ENCODE measurements around the gene FAM193B. TPM values are rescaled to one million over a fixed set of nuclear protein-coding genes. Genes with fewer than 3 reads are reported as not detected.
"Not testable (repeated sequence)": the region's sequence is repeated elsewhere in the genome, so short reads cannot be mapped to it uniquely, and the experiment has no call there.

Gene FAM193B
- total RNA-seq, 1 donor from 2014 or later: 72.4 TPM

- H3K27me3 ChIP-seq: no peaks in the 10 kb centered on the region
- peaks cover 0 to 57% of the 10 kb centered on the region in 2 donors for H3K36me3 ChIP-seq
- no peak overlapping the region for H3K27ac ChIP-seq
- TF ChIP-seq POLR2AphosphoS5 (IDR thresholded peaks at IDR 0.05; ENCODE audit: insufficient read depth in 1 of 2, low read depth in 1 of 2) (no peak), POLR2A (IDR thresholded peaks at IDR 0.05) (no peak), CTCF (IDR thresholded peaks at IDR 0.05) (no peak)
- no peak for DNase-seq (ENCODE audit: extremely low spot score in 2 of 2)
- peaks cover 42% of the 10 kb centered on the region for H3K4me1 ChIP-seq
- no peaks in the 10 kb centered on the region for H3K9me3 ChIP-seq
- intact Hi-C loops (cut with DNase I): no loop called here
- H3K4me3 ChIP-seq: no peak overlapping the region
These were observed 19.2 kb downstream of the FAM193B start for GRCh38 chr5:177535125-177535524.

DNA sequence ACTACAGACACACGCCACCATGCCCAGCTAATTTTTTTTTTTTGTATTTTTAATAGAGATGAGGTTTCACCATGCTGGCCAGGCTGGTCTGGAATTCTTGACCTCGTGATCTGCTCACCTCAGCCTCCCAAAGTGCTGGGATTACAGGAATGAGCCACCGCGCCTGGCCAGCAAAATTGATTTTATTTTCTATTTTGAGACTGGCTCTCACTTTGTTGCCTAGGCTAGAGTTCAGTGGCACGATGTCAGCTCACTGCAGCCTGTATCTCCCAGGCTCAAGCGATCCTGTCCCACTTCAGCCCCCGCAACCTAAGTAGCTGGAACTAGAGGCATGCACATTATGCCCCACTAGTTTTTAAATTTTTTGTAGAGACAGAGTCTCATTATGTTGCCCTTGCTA lies 19.9 kb downstream of the FAM193B start:
- DNase-seq (ENCODE audit: extremely low spot score in 2 of 2); intact Hi-C loops (cut with DNase I); H3K27me3 ChIP-seq; H3K27ac ChIP-seq; H3K9me3 ChIP-seq; H3K4me3 ChIP-seq: not testable (repeated sequence)
- peaks cover 0 to 64% of the 10 kb centered on the region in 2 donors for H3K36me3 ChIP-seq
- peaks cover 42% of the 10 kb centered on the region for H3K4me1 ChIP-seq

DNA sequence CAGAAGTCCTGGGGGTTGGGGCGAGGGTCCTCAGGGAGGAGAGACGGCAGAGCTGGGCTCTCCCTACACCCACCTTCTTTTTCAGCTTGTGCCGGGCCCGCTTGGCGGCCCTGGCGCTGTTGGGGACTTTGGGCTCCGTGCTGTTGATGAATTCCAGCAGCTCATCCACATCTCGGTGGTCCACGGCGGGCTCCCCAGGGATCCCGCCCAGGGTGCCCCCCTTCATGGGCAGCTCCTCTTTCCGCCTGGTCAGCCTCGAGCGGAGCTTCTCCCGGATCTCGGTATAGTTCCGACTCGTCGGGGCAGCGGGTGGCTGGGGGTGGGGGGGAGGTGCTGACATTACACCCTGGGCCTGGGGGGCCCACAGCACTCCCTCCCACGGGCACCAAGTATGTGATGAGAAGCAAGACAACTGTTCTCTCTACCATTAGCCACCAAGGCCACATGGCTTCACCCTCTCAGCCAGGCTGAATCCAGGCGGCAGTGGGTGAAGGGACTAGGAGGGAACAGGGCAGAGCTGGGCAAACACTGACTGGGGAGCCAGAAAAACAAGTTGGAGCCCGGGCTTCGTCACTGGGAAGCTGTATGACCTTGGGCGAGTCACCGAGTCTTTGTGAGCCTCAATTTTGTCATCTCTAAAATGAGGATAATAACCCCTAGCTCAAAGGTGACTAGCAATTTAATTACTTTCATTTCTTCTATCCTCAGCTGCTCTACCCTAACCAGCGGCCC lies 23.0 kb downstream of the FAM193B start:
- Histone ChIP-seq H3K4me3 (no peak overlapping the region), H3K27ac (no peak overlapping the region), H3K4me1 (peaks cover 13% of the 10 kb centered on the region), H3K9me3 (no peaks in the 10 kb centered on the region), H3K27me3 (no peaks in the 10 kb centered on the region), H3K36me3 (peaks cover 0 to 71% of the 10 kb centered on the region in 2 donors)
- intact Hi-C loops (cut with DNase I): no loop called here
- TF ChIP-seq CTCF (IDR thresholded peaks at IDR 0.05) (no peak), POLR2AphosphoS5 (IDR thresholded peaks at IDR 0.05; ENCODE audit: insufficient read depth in 1 of 2, low read depth in 1 of 2) (no peak), POLR2A (IDR thresholded peaks at IDR 0.05) (no peak)
- DNase-seq (ENCODE audit: extremely low spot score in 2 of 2): no peak

DNA sequence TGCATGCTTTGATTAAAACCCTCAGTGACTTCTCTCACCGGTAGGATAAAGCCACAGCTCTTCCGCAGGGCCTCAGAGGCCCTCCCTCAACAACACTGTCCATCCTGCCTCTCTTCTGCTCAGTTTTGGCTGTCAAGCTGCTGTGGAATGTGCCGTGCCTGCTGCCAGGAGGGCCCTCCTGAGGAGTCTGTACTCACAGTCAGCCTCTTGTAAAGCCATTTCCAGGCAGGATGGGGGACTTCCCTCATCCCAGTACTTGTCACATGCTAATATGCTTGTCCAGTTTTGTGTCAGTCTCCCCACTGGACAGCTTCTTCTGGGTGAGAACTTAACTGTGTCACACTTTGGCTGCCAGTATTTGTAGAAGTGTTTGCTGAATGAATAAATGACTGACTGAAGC lies 23.7 kb downstream of the FAM193B start:
- TF ChIP-seq CTCF (IDR thresholded peaks at IDR 0.05) (no peak), POLR2AphosphoS5 (IDR thresholded peaks at IDR 0.05; ENCODE audit: insufficient read depth in 1 of 2, low read depth in 1 of 2) (no peak), POLR2A (IDR thresholded peaks at IDR 0.05) (no peak)
- Histone ChIP-seq H3K4me3 (no peak overlapping the region), H3K9me3 (no peaks in the 10 kb centered on the region), H3K27ac (no peak overlapping the region), H3K27me3 (no peaks in the 10 kb centered on the region), H3K36me3 (peaks cover 0 to 73% of the 10 kb centered on the region in 2 donors), H3K4me1 (peaks cover 9% of the 10 kb centered on the region)
- intact Hi-C loops (cut with DNase I): no loop called here
- no peak for DNase-seq (ENCODE audit: extremely low spot score in 2 of 2)

- H3K4me3 ChIP-seq: no peak overlapping the region
- peaks cover 9% of the 10 kb centered on the region for H3K4me1 ChIP-seq
- no peak overlapping the region for H3K27ac ChIP-seq
- no peaks in the 10 kb centered on the region for H3K27me3 ChIP-seq
- TF ChIP-seq POLR2A (IDR thresholded peaks at IDR 0.05) (no peak), POLR2AphosphoS5 (IDR thresholded peaks at IDR 0.05; ENCODE audit: insufficient read depth in 1 of 2, low read depth in 1 of 2) (no peak), CTCF (IDR thresholded peaks at IDR 0.05) (no peak)
- no peak for DNase-seq (ENCODE audit: extremely low spot score in 2 of 2)
- H3K9me3 ChIP-seq: no peaks in the 10 kb centered on the region
- intact Hi-C loops (cut with DNase I): no loop called here
- H3K36me3 ChIP-seq: peaks cover 0 to 74% of the 10 kb centered on the region in 2 donors
These were observed 24.8 kb downstream of the FAM193B start for GRCh38 chr5:177529247-177530203.

Measured in vagina (tissue), 2 donors.